Sigmoid colon (tissue), 7 donors: ENCODE data around the gene TCF7. TPM values are rescaled to one million over a fixed set of nuclear protein-coding genes. Genes with fewer than 3 reads are reported as not detected.

Experiments used
- DNase-seq: peaks from one replicate; pipeline ENCODE4 v3.0.0-alpha.2; 2019
- H3K27ac ChIP-seq, 4 donors: fragments of 200-600 bp; sonication (generic); one replicate each; pipeline ENCODE4 v1.5.1; 2016 to 2019; ENCODE audit warnings: mild to moderate bottlenecking in 1 of 4
- H3K27me3 ChIP-seq, 3 donors: fragments of 200-600 bp; sonication (generic); one replicate each; pipeline ENCODE4 v1.5.1; 2019; ENCODE audit warnings: mild to moderate bottlenecking in 1 of 3
- H3K36me3 ChIP-seq, 4 donors: fragments of 200-600 bp; sonication (generic); one replicate each; pipeline ENCODE4 v1.5.1; 2016 to 2019
- H3K4me1 ChIP-seq, 4 donors: fragments of 200-600 bp; sonication (generic); one replicate each; pipeline ENCODE4 v1.5.1; 2017 to 2019
- H3K4me3 ChIP-seq, 4 donors: fragments of 200-600 bp; sonication (generic); one replicate each; pipeline ENCODE4 v1.5.1; 2017 to 2019; ENCODE audit warnings: mild to moderate bottlenecking in 2 of 4, moderate library complexity in 1 of 4
- H3K9me3 ChIP-seq, 4 donors: fragments of 200-600 bp in 3 of 4; sonication (generic) in 3 of 4; one replicate each; pipeline versions ENCODE4 v1.5.1 to v1.6.1; 2013 to 2019
- CTCF ChIP-seq, 4 experiments: fragments of 450-650 bp in 3 of 4; fragments of 200-600 bp in 1 of 4; IDR thresholded peaks; one replicate each; pipeline ENCODE4 v1.5.1; 2016 to 2019; ENCODE audit warnings: antibody characterized with exemption in 4 of 4, mild to moderate bottlenecking in 3 of 4, moderate library complexity in 2 of 4
- EP300 ChIP-seq, 4 donors: sonication (generic); formaldehyde crosslinking; IDR thresholded peaks; one replicate each; pipeline ENCODE4 v1.6.1; 2017; ENCODE audit warnings: antibody characterized with exemption in 4 of 4
- POLR2A ChIP-seq, 2 donors: fragments of 450-650 bp; IDR thresholded peaks; one replicate each; pipeline ENCODE4 v1.6.1; 2016; ENCODE audit warnings: antibody characterized with exemption in 2 of 2, mild to moderate bottlenecking in 2 of 2, moderate library complexity in 2 of 2
- POLR2AphosphoS5 ChIP-seq, 4 donors: sonication (generic); formaldehyde crosslinking; IDR thresholded peaks; one replicate each; pipeline ENCODE4 v1.6.1; 2017; ENCODE audit warnings: antibody characterized with exemption in 4 of 4
- WGBS, 2 donors: extraction: QIAGEN DNeasy Blood & Tissue Kit; methylation state at CpG; one replicate each; pipeline ENCODE4 v1.1.7; 2013; 5-methylcytosine and 5-hydroxymethylcytosine counted together
- intact Hi-C: fragments of 100-400 bp; cut with DNase I; formaldehyde crosslinking; loops from one replicate; pipeline ENCODE4 v1.15.1; 2023
- polyA plus RNA-seq, 3 donors: library from polyadenylated mRNA; stranded (reverse); fragments of 200-250 nt; gene quantifications; one replicate each; pipeline ENCODE4 v1.2.3, GENCODE V29; 2013
- total RNA-seq, 4 donors: library from RNA; depleted of rRNA; stranded (reverse); fragments of >200 nt; gene quantifications; one replicate each; pipeline ENCODE4 v1.1.0, GENCODE V29; 2016
- donor health status: healthy with polysubstance abuse.
- donor health status: Bipolar disorder and iron deficiency.
- donor health status: healthy.

TCF7 gene
- total and polyA plus RNA-seq, 7 donors = 0.36 to 38.4 (median 1.5) TPM

GRCh38 chr5:134139891-134140469 lies 25.5 kb downstream of the TCF7 start:
- Histone ChIP-seq H3K4me3 (no peak overlapping the region), H3K9me3 (no peaks in the 10 kb centered on the region), H3K27ac (no peak overlapping the region), H3K4me1 (peaks cover 0 to 10% (median 3%) of the 10 kb centered on the region in 4 donors), H3K27me3 (no peaks in the 10 kb centered on the region), H3K36me3 (peaks cover 3 to 65% (median 20%) of the 10 kb centered on the region in 4 donors)
- no peak for TF ChIP-seq EP300 (IDR thresholded peaks at IDR 0.05)
- 91% methylated on average over 8 of the region's 8 CpGs for WGBS, 2 donors
- peak; percentile 40 for DNase-seq
- intact Hi-C loops = no loop called here

- intact Hi-C loops = no loop called here
- no peaks in the 10 kb centered on the region for H3K9me3 ChIP-seq
- WGBS, 2 donors = 26 to 34% methylated on average over 8 of the region's 8 CpGs
- DNase-seq = peak; percentile 76
- no peak overlapping the region for H3K27ac ChIP-seq
- H3K27me3 ChIP-seq = no peaks in the 10 kb centered on the region
- peak; percentile 44 to 57 (median 47) for TF ChIP-seq CTCF (IDR thresholded peaks at IDR 0.05)
- TF ChIP-seq POLR2A (IDR thresholded peaks at IDR 0.05) = no peak
- peaks cover 0 to 14% (median 3%) of the 10 kb centered on the region in 4 donors for H3K4me1 ChIP-seq
- H3K4me3 ChIP-seq = no peak overlapping the region
- H3K36me3 ChIP-seq = peaks cover 6 to 65% (median 23%) of the 10 kb centered on the region in 4 donors
These were observed 26.2 kb downstream of the TCF7 start for GRCh38 chr5:134140530-134141201.

- DNase-seq = peak; percentile 42
- Histone ChIP-seq H3K9me3 (no peaks in the 10 kb centered on the region), H3K36me3 (peaks cover 6 to 64% (median 24%) of the 10 kb centered on the region in 4 donors), H3K27ac (no peak overlapping the region), H3K4me3 (no peak overlapping the region), H3K27me3 (no peaks in the 10 kb centered on the region), H3K4me1 (peaks cover 0 to 15% (median 5%) of the 10 kb centered on the region in 4 donors)
- intact Hi-C loops = no loop called here
- TF ChIP-seq POLR2AphosphoS5 (IDR thresholded peaks at IDR 0.05) (no peak), CTCF (IDR thresholded peaks at IDR 0.05) (no peak), POLR2A (IDR thresholded peaks at IDR 0.05) (no peak), EP300 (IDR thresholded peaks at IDR 0.05) (no peak)
- 79 to 82% methylated on average over 9 of the region's 9 CpGs for WGBS, 2 donors
These were observed 27.0 kb downstream of the TCF7 start for GRCh38 chr5:134141331-134142050.

- TF ChIP-seq CTCF (IDR thresholded peaks at IDR 0.05) = no peak
- intact Hi-C loops = no loop called here
- WGBS, 2 donors = 69 to 83% methylated on average over 5 of the region's 5 CpGs
- Histone ChIP-seq H3K4me3 (no peak overlapping the region), H3K9me3 (no peaks in the 10 kb centered on the region), H3K27me3 (no peaks in the 10 kb centered on the region), H3K4me1 (peaks cover 0 to 15% (median 7%) of the 10 kb centered on the region in 4 donors), H3K36me3 (peaks cover 6 to 63% (median 21%) of the 10 kb centered on the region in 4 donors), H3K27ac (no peak overlapping the region)
- DNase-seq = peak; percentile 57
These were observed 27.6 kb downstream of the TCF7 start for GRCh38 chr5:134142052-134142451.

GRCh38 chr5:134142806-134143205 lies 28.3 kb downstream of the TCF7 start:
- TF ChIP-seq EP300 (IDR thresholded peaks at IDR 0.05) (no peak), CTCF (IDR thresholded peaks at IDR 0.05) (no peak), POLR2AphosphoS5 (IDR thresholded peaks at IDR 0.05) (no peak), POLR2A (IDR thresholded peaks at IDR 0.05) (no peak)
- peak; percentile 46 for DNase-seq
- Histone ChIP-seq H3K27ac (no peak overlapping the region), H3K36me3 (peaks cover 6 to 69% (median 21%) of the 10 kb centered on the region in 4 donors), H3K9me3 (no peaks in the 10 kb centered on the region), H3K27me3 (no peaks in the 10 kb centered on the region), H3K4me1 (peaks cover 0 to 15% (median 7%) of the 10 kb centered on the region in 4 donors), H3K4me3 (no peak overlapping the region)
- intact Hi-C loops = no loop called here
- 93 to 94% methylated on average over 12 of the region's 12 CpGs for WGBS, 2 donors
